Islet of Langerhans (tissue), 1 donor: ENCODE data around the gene TSR3.

Source experiments
- FAIRE-seq: peaks from one replicate; lab custom pipeline; 2011; peaks lifted over from hg19 to GRCh38; lab: Jason Lieb, UNC

Gene TSR3

GRCh38 chr16:1308036-1308976 lies 43.4 kb downstream of the TSR3 start:
- no peak for FAIRE-seq

DNA sequence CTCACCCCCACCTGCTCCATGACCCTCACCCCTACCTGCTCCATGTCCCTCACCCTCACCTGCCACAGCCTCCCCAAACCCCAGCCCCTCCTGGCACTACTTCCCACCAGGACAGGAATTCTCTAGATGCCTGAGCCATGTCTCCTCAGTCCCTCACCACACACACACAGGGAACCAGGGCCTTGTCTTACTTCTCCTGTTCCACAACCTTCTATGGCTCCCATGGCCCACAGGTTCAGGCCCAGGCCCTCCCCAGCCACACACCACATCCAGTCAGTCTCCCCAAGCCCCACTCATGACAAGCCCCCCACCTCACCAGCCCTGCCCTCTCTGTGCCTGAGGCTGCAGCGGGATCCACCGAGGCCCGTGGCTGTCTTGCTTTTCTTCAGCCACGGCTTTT lies 45.3 kb downstream of the TSR3 start:
- FAIRE-seq, result no peak

- no peak for FAIRE-seq
Measured at GRCh38 chr16:1305823-1306222, 45.9 kb downstream of the TSR3 start.

- no peak for FAIRE-seq
Measured at GRCh38 chr16:1301562-1301961, 50.1 kb downstream of the TSR3 start.

GRCh38 chr16:1300664-1301476 lies 50.8 kb downstream of the TSR3 start:
- FAIRE-seq, result no peak

- FAIRE-seq, result no peak
Measured at GRCh38 chr16:1299868-1300203, 51.8 kb downstream of the TSR3 start.
